Central memory CD8-positive, alpha-beta T cell (primary cell): ENCODE measurements around the gene PHPT1.

Source experiments
- ATAC-seq: fragments of 150-1000 bp; cut with Tn5 transposase; replicated peaks from 2 replicates; pipeline ENCODE4 v1.10.0; 2022; ENCODE audit warnings: mild to moderate bottlenecking, moderate FRiP score, moderate number of reproducible peaks; ENCODE audit not compliant: poor library complexity, severe bottlenecking; ENCODE audit errors: extremely low read depth
- DNase-seq, 2 donors: peaks; one replicate each; pipeline ENCODE4 v3.0.0; 2021; ENCODE audit warnings: low spot score in 2 of 2
- H3K27ac Mint-ChIP-seq: one replicate; pipeline ENCODE4 v1.8.0; 2022; ENCODE audit warnings: low read depth, mild to moderate bottlenecking, moderate library complexity, mixed read lengths
- H3K27me3 Mint-ChIP-seq: one replicate; pipeline ENCODE4 v1.8.0; 2022; ENCODE audit warnings: mixed read lengths
- H3K36me3 Mint-ChIP-seq: one replicate; pipeline ENCODE4 v1.8.0; 2022; ENCODE audit warnings: mild to moderate bottlenecking, moderate library complexity, mixed read lengths; ENCODE audit not compliant: insufficient read depth
- H3K4me1 Mint-ChIP-seq: one replicate; pipeline ENCODE4 v1.8.0; 2022; ENCODE audit warnings: mixed read lengths
- H3K4me3 Mint-ChIP-seq: one replicate; pipeline ENCODE4 v1.8.0; 2022; ENCODE audit warnings: mild to moderate bottlenecking, moderate library complexity, mixed read lengths
- H3K9me3 Mint-ChIP-seq: one replicate; pipeline ENCODE4 v1.8.0; 2022; ENCODE audit warnings: mixed read lengths

PHPT1 gene

GRCh38 chr9:136886610-136887597, 37.7 kb downstream of the PHPT1 start:
- Mint-ChIP-seq H3K9me3 (no peaks in the 10 kb centered on the region), H3K27ac (peak overlapping the region; percentile 77), H3K36me3 (peaks cover 8% of the 10 kb centered on the region), H3K27me3 (no peaks in the 10 kb centered on the region), H3K4me1 (peaks cover 15% of the 10 kb centered on the region), H3K4me3 (peak overlapping the region; percentile 73)
- no peak for DNase-seq
- ATAC-seq = peak; percentile 55

- no peaks in the 10 kb centered on the region for H3K27me3 Mint-ChIP-seq
- DNase-seq (no peak), ATAC-seq (no peak)
- H3K36me3 Mint-ChIP-seq = peaks cover 10% of the 10 kb centered on the region
- no peaks in the 10 kb centered on the region for H3K9me3 Mint-ChIP-seq
- peaks cover 6% of the 10 kb centered on the region for H3K4me1 Mint-ChIP-seq
- peak overlapping the region; percentile 77 for H3K27ac Mint-ChIP-seq
- peak overlapping the region; percentile 73 for H3K4me3 Mint-ChIP-seq
Measured at GRCh38 chr9:136888454-136888853, 39.2 kb downstream of the PHPT1 start.

- ATAC-seq (no peak), DNase-seq (no peak)
- Mint-ChIP-seq H3K27me3 (no peaks in the 10 kb centered on the region), H3K36me3 (peaks cover 11% of the 10 kb centered on the region), H3K4me3 (no peak overlapping the region), H3K9me3 (no peaks in the 10 kb centered on the region), H3K27ac (no peak overlapping the region), H3K4me1 (peaks cover 15% of the 10 kb centered on the region)
Measured at GRCh38 chr9:136889858-136890257, 40.6 kb downstream of the PHPT1 start.

GRCh38 chr9:136890661-136891060, 41.5 kb downstream of the PHPT1 start:
- Mint-ChIP-seq H3K4me1 (peaks cover 20% of the 10 kb centered on the region), H3K9me3 (no peaks in the 10 kb centered on the region), H3K27me3 (no peaks in the 10 kb centered on the region)

GRCh38 chr9:136896027-136896426, 46.8 kb downstream of the PHPT1 start:
- H3K9me3 Mint-ChIP-seq = no peaks in the 10 kb centered on the region
- no peak overlapping the region for H3K4me3 Mint-ChIP-seq
- DNase-seq = no peak
- peaks cover 20% of the 10 kb centered on the region for H3K36me3 Mint-ChIP-seq
- no peak overlapping the region for H3K27ac Mint-ChIP-seq
- H3K27me3 Mint-ChIP-seq = no peaks in the 10 kb centered on the region
- peaks cover 26% of the 10 kb centered on the region for H3K4me1 Mint-ChIP-seq
- ATAC-seq = no peak

More at GRCh38 chr9:136890661-136891060, 41.5 kb downstream of the PHPT1 start:
- Mint-ChIP-seq H3K27ac (no peak overlapping the region), H3K36me3 (peaks cover 12% of the 10 kb centered on the region), H3K4me3 (no peak overlapping the region)
- no peak for DNase-seq
- ATAC-seq = no peak

- no peak for ATAC-seq
- Mint-ChIP-seq H3K27ac (no peak overlapping the region), H3K4me3 (no peak overlapping the region), H3K4me1 (peaks cover 52% of the 10 kb centered on the region), H3K27me3 (no peaks in the 10 kb centered on the region), H3K9me3 (no peaks in the 10 kb centered on the region), H3K36me3 (peaks cover 25% of the 10 kb centered on the region)
- DNase-seq = no peak
Measured at GRCh38 chr9:136898483-136899100, 49.4 kb downstream of the PHPT1 start.

GRCh38 chr9:136899196-136899595, 50.0 kb downstream of the PHPT1 start:
- H3K27me3 Mint-ChIP-seq = no peaks in the 10 kb centered on the region
- H3K4me3 Mint-ChIP-seq = no peak overlapping the region
- no peak for DNase-seq
- H3K36me3 Mint-ChIP-seq = peaks cover 25% of the 10 kb centered on the region
- H3K4me1 Mint-ChIP-seq = peaks cover 51% of the 10 kb centered on the region
- H3K9me3 Mint-ChIP-seq = no peaks in the 10 kb centered on the region
- H3K27ac Mint-ChIP-seq = peak overlapping the region; percentile 96
- ATAC-seq = no peak

GRCh38 chr9:136900556-136900955, 51.3 kb downstream of the PHPT1 start:
- Mint-ChIP-seq H3K27ac (peak overlapping the region; percentile 96), H3K27me3 (no peaks in the 10 kb centered on the region), H3K4me3 (no peak overlapping the region), H3K4me1 (peaks cover 39% of the 10 kb centered on the region), H3K36me3 (peaks cover 25% of the 10 kb centered on the region), H3K9me3 (no peaks in the 10 kb centered on the region)
- ATAC-seq (no peak), DNase-seq (no peak)
